Neural cell (in vitro differentiated cells): ENCODE measurements around the gene HAND2. TPM values are rescaled to one million over a fixed set of nuclear protein-coding genes. Genes with fewer than 3 reads are reported as not detected.

Source experiments
- H2AFZ ChIP-seq: fragments of 200-600, 300-800 bp; sonication (generic), shearing (Covaris generic); 2 replicates; pipeline ENCODE4 v1.6.0; 2014; ENCODE audit warnings: low read depth, mild to moderate bottlenecking, antibody characterized with exemption, low read length, moderate library complexity
- H3F3A ChIP-seq: fragments of 200-600 bp; shearing (Covaris generic); 2 replicates; pipeline ENCODE4 v1.6.1; 2016; ENCODE audit warnings: mild to moderate bottlenecking, moderate library complexity, mixed read lengths, antibody characterized with exemption, low read length; ENCODE audit not compliant: insufficient read depth, poor library complexity, severe bottlenecking
- H3K27ac ChIP-seq: fragments of 200-600, 300-800 bp; sonication (generic), shearing (Covaris generic); 2 replicates; pipeline ENCODE4 v1.5.1; 2014; ENCODE audit warnings: mild to moderate bottlenecking, low read length, moderate library complexity
- H3K27me3 ChIP-seq: fragments of 300-800, 200-600 bp; sonication (generic), shearing (Covaris generic); 2 replicates; pipeline ENCODE4 v1.6.0; 2014; ENCODE audit warnings: mild to moderate bottlenecking, low read depth, low read length, moderate library complexity; ENCODE audit not compliant: insufficient read depth
- H3K36me3 ChIP-seq: fragments of 300-800, 200-600 bp; sonication (generic), shearing (Covaris generic); 2 replicates; pipeline ENCODE4 v1.5.1; 2014; ENCODE audit warnings: mild to moderate bottlenecking, antibody characterized with exemption, low read length, moderate library complexity; ENCODE audit not compliant: insufficient read depth
- H3K4me2 ChIP-seq: fragments of 300-800, 200-600 bp; sonication (generic), shearing (Covaris generic); 2 replicates; pipeline ENCODE4 v1.6.0; 2014; ENCODE audit warnings: mild to moderate bottlenecking, low read length
- H3K4me3 ChIP-seq: fragments of 300-800, 200-600 bp; sonication (generic), shearing (Covaris generic); 2 replicates; pipeline ENCODE4 v1.5.1; 2014; ENCODE audit warnings: mild to moderate bottlenecking, low read length, moderate library complexity
- H3K79me2 ChIP-seq: fragments of 200-600 bp; shearing (Covaris generic); replicated peaks from 2 replicates; pipeline ENCODE4 v1.6.0; 2014; ENCODE audit warnings: mild to moderate bottlenecking, low read length, moderate library complexity; ENCODE audit not compliant: insufficient read depth
- H3K9ac ChIP-seq: fragments of 300-800, 200-600 bp; sonication (generic), shearing (Covaris generic); 2 replicates; pipeline ENCODE4 v1.6.1; 2016; ENCODE audit warnings: mild to moderate bottlenecking, low read length, mixed read lengths
- H3K9me2 ChIP-seq: fragments of 200-600 bp; shearing (Covaris generic); 2 replicates; pipeline ENCODE4 v1.6.1; 2016; ENCODE audit warnings: mild to moderate bottlenecking, low read length, mixed read lengths; ENCODE audit not compliant: insufficient read depth
- H3K9me3 ChIP-seq: fragments of 200-600, 300-800 bp; sonication (generic), shearing (Covaris generic); 2 replicates; pipeline ENCODE4 v1.6.1; 2016; ENCODE audit warnings: mild to moderate bottlenecking, mixed run types, low read length, moderate library complexity, mixed read lengths
- H4K20me1 ChIP-seq: fragments of 200-600 bp; shearing (Covaris generic); 2 replicates; pipeline ENCODE4 v1.6.1; 2016; ENCODE audit warnings: mild to moderate bottlenecking, mixed run types; ENCODE audit not compliant: insufficient read depth
- EP300 ChIP-seq: fragments of 450-650 bp; conservative IDR thresholded peaks from 2 replicates; pipeline ENCODE4 v1.6.1; 2014; ENCODE audit warnings: antibody characterized with exemption, mild to moderate bottlenecking, moderate library complexity; ENCODE audit not compliant: poor library complexity, severe bottlenecking
- EZH2 ChIP-seq: fragments of 200-600, 300-800 bp; shearing (Covaris generic), sonication (generic); IDR thresholded peaks from 2 replicates; pipeline ENCODE4 v1.6.1; 2014; ENCODE audit warnings: antibody characterized with exemption, low read length, borderline replicate concordance, mild to moderate bottlenecking; ENCODE audit not compliant: insufficient read depth, poor library complexity, severe bottlenecking
- MXI1 ChIP-seq: fragments of 450-650 bp; conservative IDR thresholded peaks from 2 replicates; pipeline ENCODE4 v1.6.1; 2014; ENCODE audit warnings: antibody characterized with exemption, mild to moderate bottlenecking; ENCODE audit not compliant: poor library complexity, severe bottlenecking
- POLR2AphosphoS5 ChIP-seq: IDR thresholded peaks from 2 replicates; pipeline ENCODE4 v1.6.1; 2012
- RAD21 ChIP-seq: fragments of 450-650 bp; conservative IDR thresholded peaks from 2 replicates; pipeline ENCODE4 v1.6.1; 2014; ENCODE audit warnings: antibody characterized with exemption, mild to moderate bottlenecking, moderate library complexity
- SMC3 ChIP-seq: fragments of 450-650 bp; conservative IDR thresholded peaks from 2 replicates; pipeline ENCODE4 v1.6.1; 2014; ENCODE audit warnings: antibody characterized with exemption, mild to moderate bottlenecking, moderate library complexity; ENCODE audit not compliant: poor library complexity
- TAF1 ChIP-seq: IDR thresholded peaks from 2 replicates; pipeline ENCODE4 v1.6.1; 2012; ENCODE audit warnings: low read depth
- polyA plus RNA-seq: library from polyadenylated mRNA; depleted of rRNA; stranded (reverse); fragments of >200 nt; gene quantifications from 2 replicates; pipeline ENCODE4 v1.2.3, GENCODE V29; 2014
- TF ChIP-seq, protein P1 (sequence below): fragments of 450-650 bp; IDR thresholded peaks from 2 replicates; pipeline ENCODE4 v1.5.1; 2014; ENCODE audit warnings: antibody characterized with exemption, mild to moderate bottlenecking, moderate library complexity; ENCODE audit not compliant: poor library complexity, severe bottlenecking
- TF ChIP-seq, protein P2 (sequence below): IDR thresholded peaks from 2 replicates; pipeline ENCODE4 v1.6.1; 2012; ENCODE audit warnings: borderline replicate concordance

Gene HAND2
- polyA plus RNA-seq, 1 donor from 2014 or later, result not detected

DNA sequence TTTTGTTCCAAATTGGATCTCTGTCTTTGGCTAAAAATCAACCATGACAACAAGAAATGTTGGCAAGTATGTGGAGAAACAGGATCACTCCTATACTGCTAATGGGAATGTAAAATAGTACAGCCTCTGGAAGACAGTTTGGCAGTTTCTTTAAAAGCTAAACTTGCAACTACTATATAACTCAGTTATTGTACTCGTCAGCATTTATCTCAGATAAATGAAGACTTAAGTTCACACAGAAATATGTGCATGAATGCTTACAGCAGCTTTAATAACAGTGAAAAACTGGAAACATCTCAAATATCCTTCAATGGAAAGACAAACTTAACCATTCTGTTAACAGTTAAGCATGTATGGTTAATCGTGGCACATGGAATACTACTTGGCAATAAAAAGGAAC lies 15.4 kb upstream of the HAND2 start:
- Histone ChIP-seq H3K27me3 (peaks cover 35% of the 10 kb centered on the region), H3K9me3 (no peaks in the 10 kb centered on the region), H3K36me3 (no peaks in the 10 kb centered on the region), H4K20me1 (no peaks in the 10 kb centered on the region), H3K4me3 (no peak overlapping the region), H3F3A (no peaks in the 10 kb centered on the region), H3K27ac (no peak overlapping the region), H3K9me2 (no peaks in the 10 kb centered on the region), H3K9ac (no peak overlapping the region), H3K4me2 (no peak overlapping the region), H3K79me2 (no peaks in the 10 kb centered on the region), H2AFZ (no peak overlapping the region)
- TF ChIP-seq, protein P1, sequence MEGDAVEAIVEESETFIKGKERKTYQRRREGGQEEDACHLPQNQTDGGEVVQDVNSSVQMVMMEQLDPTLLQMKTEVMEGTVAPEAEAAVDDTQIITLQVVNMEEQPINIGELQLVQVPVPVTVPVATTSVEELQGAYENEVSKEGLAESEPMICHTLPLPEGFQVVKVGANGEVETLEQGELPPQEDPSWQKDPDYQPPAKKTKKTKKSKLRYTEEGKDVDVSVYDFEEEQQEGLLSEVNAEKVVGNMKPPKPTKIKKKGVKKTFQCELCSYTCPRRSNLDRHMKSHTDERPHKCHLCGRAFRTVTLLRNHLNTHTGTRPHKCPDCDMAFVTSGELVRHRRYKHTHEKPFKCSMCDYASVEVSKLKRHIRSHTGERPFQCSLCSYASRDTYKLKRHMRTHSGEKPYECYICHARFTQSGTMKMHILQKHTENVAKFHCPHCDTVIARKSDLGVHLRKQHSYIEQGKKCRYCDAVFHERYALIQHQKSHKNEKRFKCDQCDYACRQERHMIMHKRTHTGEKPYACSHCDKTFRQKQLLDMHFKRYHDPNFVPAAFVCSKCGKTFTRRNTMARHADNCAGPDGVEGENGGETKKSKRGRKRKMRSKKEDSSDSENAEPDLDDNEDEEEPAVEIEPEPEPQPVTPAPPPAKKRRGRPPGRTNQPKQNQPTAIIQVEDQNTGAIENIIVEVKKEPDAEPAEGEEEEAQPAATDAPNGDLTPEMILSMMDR, result no peak
- no peak for TF ChIP-seq EP300
- TF ChIP-seq TAF1, result no peak
- no peak for TF ChIP-seq RAD21
- TF ChIP-seq, protein P2, sequence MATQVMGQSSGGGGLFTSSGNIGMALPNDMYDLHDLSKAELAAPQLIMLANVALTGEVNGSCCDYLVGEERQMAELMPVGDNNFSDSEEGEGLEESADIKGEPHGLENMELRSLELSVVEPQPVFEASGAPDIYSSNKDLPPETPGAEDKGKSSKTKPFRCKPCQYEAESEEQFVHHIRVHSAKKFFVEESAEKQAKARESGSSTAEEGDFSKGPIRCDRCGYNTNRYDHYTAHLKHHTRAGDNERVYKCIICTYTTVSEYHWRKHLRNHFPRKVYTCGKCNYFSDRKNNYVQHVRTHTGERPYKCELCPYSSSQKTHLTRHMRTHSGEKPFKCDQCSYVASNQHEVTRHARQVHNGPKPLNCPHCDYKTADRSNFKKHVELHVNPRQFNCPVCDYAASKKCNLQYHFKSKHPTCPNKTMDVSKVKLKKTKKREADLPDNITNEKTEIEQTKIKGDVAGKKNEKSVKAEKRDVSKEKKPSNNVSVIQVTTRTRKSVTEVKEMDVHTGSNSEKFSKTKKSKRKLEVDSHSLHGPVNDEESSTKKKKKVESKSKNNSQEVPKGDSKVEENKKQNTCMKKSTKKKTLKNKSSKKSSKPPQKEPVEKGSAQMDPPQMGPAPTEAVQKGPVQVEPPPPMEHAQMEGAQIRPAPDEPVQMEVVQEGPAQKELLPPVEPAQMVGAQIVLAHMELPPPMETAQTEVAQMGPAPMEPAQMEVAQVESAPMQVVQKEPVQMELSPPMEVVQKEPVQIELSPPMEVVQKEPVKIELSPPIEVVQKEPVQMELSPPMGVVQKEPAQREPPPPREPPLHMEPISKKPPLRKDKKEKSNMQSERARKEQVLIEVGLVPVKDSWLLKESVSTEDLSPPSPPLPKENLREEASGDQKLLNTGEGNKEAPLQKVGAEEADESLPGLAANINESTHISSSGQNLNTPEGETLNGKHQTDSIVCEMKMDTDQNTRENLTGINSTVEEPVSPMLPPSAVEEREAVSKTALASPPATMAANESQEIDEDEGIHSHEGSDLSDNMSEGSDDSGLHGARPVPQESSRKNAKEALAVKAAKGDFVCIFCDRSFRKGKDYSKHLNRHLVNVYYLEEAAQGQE, result no peak
- TF ChIP-seq POLR2AphosphoS5, result no peak
- TF ChIP-seq MXI1, result no peak
- no peak for TF ChIP-seq SMC3
- no peak for TF ChIP-seq EZH2

DNA sequence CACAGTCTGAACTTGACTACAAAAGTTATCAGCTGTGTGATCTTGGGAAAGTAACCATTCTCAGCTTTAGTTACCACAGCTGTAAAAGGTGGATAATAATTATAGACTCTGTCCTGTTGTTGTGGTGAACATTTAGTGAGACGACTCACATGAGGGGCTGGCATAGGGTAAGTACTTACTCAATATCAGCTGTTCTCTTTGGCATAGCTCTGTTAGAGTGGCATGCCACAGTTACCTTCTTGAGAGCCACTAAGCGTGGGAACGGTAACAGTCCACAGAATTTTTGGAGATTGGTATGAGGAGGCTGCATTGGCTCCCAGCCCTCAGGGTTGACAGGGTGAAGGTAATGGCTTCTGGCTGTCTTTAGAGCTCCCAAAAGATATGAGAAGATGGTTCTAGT lies 13.2 kb upstream of the HAND2 start:
- peaks cover 57% of the 10 kb centered on the region for H3K27me3 ChIP-seq
- no peak overlapping the region for H3K9ac ChIP-seq
- H3K4me3 ChIP-seq, result no peak overlapping the region
- no peak overlapping the region for H3K27ac ChIP-seq
- H3K9me2 ChIP-seq, result no peaks in the 10 kb centered on the region
- no peak overlapping the region for H3K4me2 ChIP-seq
- no peaks in the 10 kb centered on the region for H3K9me3 ChIP-seq
- H3K79me2 ChIP-seq, result no peaks in the 10 kb centered on the region
- no peaks in the 10 kb centered on the region for H3F3A ChIP-seq
- H3K36me3 ChIP-seq, result no peaks in the 10 kb centered on the region
- no peak overlapping the region for H2AFZ ChIP-seq
- no peaks in the 10 kb centered on the region for H4K20me1 ChIP-seq
- TF ChIP-seq POLR2AphosphoS5 (no peak), EZH2 (no peak), SMC3 (no peak)

DNA sequence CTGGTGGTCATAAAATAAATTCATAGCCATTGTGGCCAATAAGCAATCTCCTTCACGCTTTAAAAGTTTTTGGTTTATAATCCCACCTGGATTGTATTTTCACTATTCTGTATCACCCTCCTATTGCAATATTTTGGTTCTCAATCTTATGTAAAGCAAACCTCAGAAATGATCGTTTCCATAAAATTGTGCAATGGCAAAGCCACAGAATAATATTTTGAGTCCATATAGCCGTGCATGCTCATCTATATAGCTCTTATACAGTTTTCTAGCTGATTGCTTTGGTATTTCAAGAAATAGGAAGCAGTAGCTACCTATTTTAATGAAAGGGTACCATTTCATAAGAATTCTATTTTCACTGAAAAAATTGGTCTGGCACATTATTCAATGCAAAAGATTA lies 10.0 kb upstream of the HAND2 start:
- no peaks in the 10 kb centered on the region for H3K9me2 ChIP-seq
- H3K4me2 ChIP-seq, result no peak overlapping the region
- H3K9me3 ChIP-seq, result no peaks in the 10 kb centered on the region
- H3K9ac ChIP-seq, result no peak overlapping the region
- H3K4me3 ChIP-seq, result no peak overlapping the region
- no peaks in the 10 kb centered on the region for H4K20me1 ChIP-seq
- no peak for TF ChIP-seq RAD21
- TF ChIP-seq EP300, result no peak
- TF ChIP-seq POLR2AphosphoS5, result no peak
- TF ChIP-seq, protein P1, result no peak
- no peak overlapping the region for H3K27ac ChIP-seq
- no peaks in the 10 kb centered on the region for H3K36me3 ChIP-seq
- no peaks in the 10 kb centered on the region for H3K79me2 ChIP-seq
- no peaks in the 10 kb centered on the region for H3F3A ChIP-seq
- no peak overlapping the region for H2AFZ ChIP-seq
- peaks cover 89% of the 10 kb centered on the region for H3K27me3 ChIP-seq
